Loucy (cell line): ENCODE measurements around the gene H6PD.

Experiments used
- H2AFZ ChIP-seq: fragments of 200-600 bp; sonication (generic); 2 replicates; pipeline ENCODE4 v1.6.0; 2016; ENCODE audit warnings: antibody characterized with exemption, mild to moderate bottlenecking, low read length, moderate library complexity
- H3F3A ChIP-seq: fragments of 200-600 bp; 2 replicates; pipeline ENCODE4 v1.6.0; 2016; ENCODE audit warnings: antibody characterized with exemption, low read depth, mild to moderate bottlenecking
- H3K27me3 ChIP-seq: fragments of 200-600 bp; sonication (generic); 2 replicates; pipeline ENCODE4 v1.6.1; 2014; ENCODE audit warnings: low read length, mild to moderate bottlenecking; ENCODE audit not compliant: insufficient read depth, poor library complexity, severe bottlenecking
- H3K36me3 ChIP-seq: fragments of 200-600 bp; sonication (generic); 2 replicates; pipeline ENCODE4 v1.6.1; 2016; ENCODE audit warnings: low read length; ENCODE audit not compliant: insufficient read depth
- H3K4me1 ChIP-seq: fragments of 200-600 bp; sonication (generic); 2 replicates; pipeline ENCODE4 v1.5.1; 2014; ENCODE audit warnings: low read length, mild to moderate bottlenecking; ENCODE audit not compliant: insufficient read depth, poor library complexity, severe bottlenecking
- H3K4me2 ChIP-seq: fragments of 200-600 bp; sonication (generic); 2 replicates; pipeline ENCODE4 v1.6.0; 2014; ENCODE audit warnings: antibody characterized with exemption, low read length, low read depth, mild to moderate bottlenecking; ENCODE audit not compliant: poor library complexity, severe bottlenecking
- H3K4me3 ChIP-seq: fragments of 200-600 bp; sonication (generic); 2 replicates; pipeline ENCODE4 v1.5.1; 2014; ENCODE audit warnings: low read length, mild to moderate bottlenecking, mixed read lengths; ENCODE audit not compliant: poor library complexity, severe bottlenecking
- H3K79me2 ChIP-seq: fragments of 200-600 bp; sonication (generic); 2 replicates; pipeline ENCODE4 v1.6.1; 2014; ENCODE audit warnings: low read length; ENCODE audit not compliant: insufficient read depth
- H3K9ac ChIP-seq: fragments of 200-600 bp; sonication (generic); 2 replicates; pipeline ENCODE4 v1.6.0; 2014; ENCODE audit warnings: mild to moderate bottlenecking, low read depth, low read length, moderate library complexity; ENCODE audit not compliant: poor library complexity, severe bottlenecking
- H3K9me2 ChIP-seq: fragments of 200-600 bp; sonication (generic); replicated peaks from 2 replicates; pipeline ENCODE4 v1.6.1; 2016; ENCODE audit warnings: low read depth, low read length, mixed read lengths
- H3K9me3 ChIP-seq: fragments of 200-600 bp; sonication (generic); 2 replicates; pipeline ENCODE4 v1.6.1; 2014; ENCODE audit warnings: mild to moderate bottlenecking, antibody characterized with exemption, low read length, low read depth; ENCODE audit not compliant: insufficient read depth
- H4K20me1 ChIP-seq: fragments of 200-600 bp; sonication (generic); 2 replicates; pipeline ENCODE4 v1.6.0; 2014; ENCODE audit warnings: antibody characterized with exemption, low read length, mild to moderate bottlenecking; ENCODE audit not compliant: insufficient read depth, poor library complexity, severe bottlenecking
- EZH2phosphoT487 ChIP-seq: fragments of 200-600 bp; IDR thresholded peaks from 2 replicates; pipeline ENCODE4 v1.6.1; 2018; ENCODE audit warnings: antibody characterized with exemption, mild to moderate bottlenecking, moderate library complexity, borderline replicate concordance
- TF ChIP-seq, protein P1 (sequence below): fragments of 200-600 bp; sonication (generic); conservative IDR thresholded peaks from 2 replicates; pipeline ENCODE4 v1.5.1; 2014; ENCODE audit warnings: mild to moderate bottlenecking, antibody characterized with exemption, low read length

The H6PD gene

GRCh38 chr1:9309991-9310390, 75.4 kb downstream of the H6PD start:
- H3K9me2 ChIP-seq = no peaks in the 10 kb centered on the region
- H3K27me3 ChIP-seq = no peaks in the 10 kb centered on the region
- peaks cover 13% of the 10 kb centered on the region for H3K4me1 ChIP-seq
- H3K4me2 ChIP-seq = no peak overlapping the region
- H3K79me2 ChIP-seq = peaks cover 99% of the 10 kb centered on the region
- H3K9me3 ChIP-seq = no peaks in the 10 kb centered on the region
- TF ChIP-seq, protein P1, sequence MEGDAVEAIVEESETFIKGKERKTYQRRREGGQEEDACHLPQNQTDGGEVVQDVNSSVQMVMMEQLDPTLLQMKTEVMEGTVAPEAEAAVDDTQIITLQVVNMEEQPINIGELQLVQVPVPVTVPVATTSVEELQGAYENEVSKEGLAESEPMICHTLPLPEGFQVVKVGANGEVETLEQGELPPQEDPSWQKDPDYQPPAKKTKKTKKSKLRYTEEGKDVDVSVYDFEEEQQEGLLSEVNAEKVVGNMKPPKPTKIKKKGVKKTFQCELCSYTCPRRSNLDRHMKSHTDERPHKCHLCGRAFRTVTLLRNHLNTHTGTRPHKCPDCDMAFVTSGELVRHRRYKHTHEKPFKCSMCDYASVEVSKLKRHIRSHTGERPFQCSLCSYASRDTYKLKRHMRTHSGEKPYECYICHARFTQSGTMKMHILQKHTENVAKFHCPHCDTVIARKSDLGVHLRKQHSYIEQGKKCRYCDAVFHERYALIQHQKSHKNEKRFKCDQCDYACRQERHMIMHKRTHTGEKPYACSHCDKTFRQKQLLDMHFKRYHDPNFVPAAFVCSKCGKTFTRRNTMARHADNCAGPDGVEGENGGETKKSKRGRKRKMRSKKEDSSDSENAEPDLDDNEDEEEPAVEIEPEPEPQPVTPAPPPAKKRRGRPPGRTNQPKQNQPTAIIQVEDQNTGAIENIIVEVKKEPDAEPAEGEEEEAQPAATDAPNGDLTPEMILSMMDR = no peak
- no peak for TF ChIP-seq EZH2phosphoT487
- no peaks in the 10 kb centered on the region; the same call in 1 of the 2 replicates for H3K36me3 ChIP-seq
- no peaks in the 10 kb centered on the region for H3F3A ChIP-seq
- no peak overlapping the region for H3K4me3 ChIP-seq
- H4K20me1 ChIP-seq = peaks cover 73% of the 10 kb centered on the region
- no peak overlapping the region for H2AFZ ChIP-seq
- H3K9ac ChIP-seq = no peak overlapping the region

GRCh38 chr1:9311029-9311428, 76.5 kb downstream of the H6PD start:
- Histone ChIP-seq H3K27me3 (no peaks in the 10 kb centered on the region), H3K4me3 (no peak overlapping the region), H4K20me1 (peaks cover 76% of the 10 kb centered on the region), H3K9me2 (no peaks in the 10 kb centered on the region), H3K9ac (no peak overlapping the region), H3K4me2 (no peak overlapping the region), H2AFZ (no peak overlapping the region), H3K4me1 (peaks cover 17% of the 10 kb centered on the region), H3K9me3 (no peaks in the 10 kb centered on the region), H3K79me2 (peaks cover 99% of the 10 kb centered on the region), H3K36me3 (peaks cover 10% of the 10 kb centered on the region; the same call in 1 of the 2 replicates), H3F3A (no peaks in the 10 kb centered on the region)
- TF ChIP-seq, protein P1 = no peak
- TF ChIP-seq EZH2phosphoT487 = no peak

- Histone ChIP-seq H2AFZ (no peak overlapping the region), H3K36me3 (peaks cover 14% of the 10 kb centered on the region; the same call in 1 of the 2 replicates), H3K9me2 (no peaks in the 10 kb centered on the region), H4K20me1 (peaks cover 80% of the 10 kb centered on the region), H3K9ac (no peak overlapping the region), H3K4me3 (no peak overlapping the region), H3K27me3 (no peaks in the 10 kb centered on the region), H3K4me1 (peaks cover 17% of the 10 kb centered on the region), H3F3A (no peaks in the 10 kb centered on the region), H3K9me3 (no peaks in the 10 kb centered on the region), H3K79me2 (peaks cover 99% of the 10 kb centered on the region), H3K4me2 (no peak overlapping the region)
- TF ChIP-seq, protein P1 = no peak
- no peak for TF ChIP-seq EZH2phosphoT487
These were observed 76.9 kb downstream of the H6PD start for GRCh38 chr1:9311479-9311878.
